Caco-2 (cell line): ENCODE measurements around the gene CAMK1D. TPM values are rescaled to one million over a fixed set of nuclear protein-coding genes. Genes with fewer than 3 reads are reported as not detected.

Experiments
- BruUV-seq: library from RNA; stranded (reverse); fragments of 400-500 nt; replicated peaks from 2 replicates; lab custom pipeline; 2021; lab: Mats Ljungman, UMichigan
- CTCF ChIA-PET: fragments of 300-600 bp; sonication (Branson Sonifier 250); formaldehyde crosslinking; loops from one replicate; lab custom pipeline; 2022; ENCODE audit warnings: antibody characterized with exemption; lab: Charles Lee
- POLR2A ChIA-PET: fragments of 300-600 bp; sonication (Branson Sonifier 250); formaldehyde crosslinking; loops from one replicate; lab custom pipeline; 2022; ENCODE audit warnings: antibody characterized with exemption; lab: Charles Lee
- DNase-seq, 2 experiments: peaks; one replicate each; pipeline versions ENCODE4 v3.0.0 to v3.0.0-alpha.2; 2020 to 2022
- H3K27me3 ChIP-seq: replicated peaks from 2 replicates; pipeline ENCODE4 v1.6.0; 2011; ENCODE audit warnings: low read length; ENCODE audit not compliant: control insufficient read depth, insufficient read depth
- H3K36me3 ChIP-seq: 2 replicates; pipeline ENCODE4 v1.5.1; 2011; ENCODE audit warnings: low read length; ENCODE audit not compliant: control insufficient read depth, insufficient read depth
- H3K4me1 ChIP-seq: fragments of 250-450 bp; sonication (Bioruptor Pico); 2 replicates; pipeline ENCODE4 v1.5.1; 2020; ENCODE audit warnings: mild to moderate bottlenecking
- H3K4me3 ChIP-seq: 2 replicates; pipeline ENCODE4 v1.5.1; 2011; ENCODE audit warnings: low read depth, mild to moderate bottlenecking, control low read depth, low read length
- H3K9me3 ChIP-seq: fragments of 250-450 bp; sonication (Bioruptor Pico); 2 replicates; pipeline ENCODE4 v1.5.1; 2020; ENCODE audit warnings: mild to moderate bottlenecking, moderate library complexity
- H3K27ac Mint-ChIP-seq: one replicate; pipeline ENCODE4 v1.8.0; 2022; ENCODE audit warnings: mixed read lengths; ENCODE audit not compliant: unreplicated experiment
- H3K27me3 Mint-ChIP-seq: one replicate; pipeline ENCODE4 v1.8.0; 2022; ENCODE audit warnings: mixed read lengths; ENCODE audit not compliant: insufficient read depth, unreplicated experiment
- H3K36me3 Mint-ChIP-seq: one replicate; pipeline ENCODE4 v1.8.0; 2022; ENCODE audit warnings: mild to moderate bottlenecking, mixed read lengths; ENCODE audit not compliant: insufficient read depth, unreplicated experiment
- H3K4me1 Mint-ChIP-seq: one replicate; pipeline ENCODE4 v1.8.0; 2022; ENCODE audit warnings: low read depth, mixed read lengths; ENCODE audit not compliant: unreplicated experiment
- H3K4me3 Mint-ChIP-seq: one replicate; pipeline ENCODE4 v1.8.0; 2022; ENCODE audit warnings: mild to moderate bottlenecking, moderate library complexity, mixed read lengths; ENCODE audit not compliant: unreplicated experiment
- H3K9me3 Mint-ChIP-seq: one replicate; pipeline ENCODE4 v1.8.0; 2022; ENCODE audit warnings: mixed read lengths; ENCODE audit not compliant: unreplicated experiment
- intact Hi-C: fragments of 100-400 bp; cut with micrococcal nuclease; formaldehyde crosslinking; loops from one replicate; pipeline ENCODE4 v1.10.0; 2022; ENCODE audit not compliant: unreplicated experiment
- total RNA-seq: library from RNA; stranded (reverse); gene quantifications from 2 replicates; pipeline ENCODE4 v1.2.3, GENCODE V29; 2022
- TF ChIP-seq, protein P1 (sequence below), 2 experiments: fragments of 200-600 bp in 1 of 2; IDR thresholded peaks; 1 replicate in 1 of 2; 2 replicates in 1 of 2; pipeline versions ENCODE4 v1.5.1 to v1.8.0; 2011 to 2022; ENCODE audit warnings: antibody characterized with exemption in 1 of 2, control low read depth in 1 of 2, inconsistent platforms in 1 of 2, low read depth in 1 of 2, low read length in 1 of 2, mild to moderate bottlenecking in 1 of 2, moderate library complexity in 1 of 2; ENCODE audit not compliant: insufficient read depth in 1 of 2, severe bottlenecking in 1 of 2, unreplicated experiment in 1 of 2

The CAMK1D gene
- total RNA-seq, 1 experiment from 2014 or later = 10.9 TPM

GRCh38 chr10:12643279-12643678 lies 293.9 kb downstream of the CAMK1D start:
- Mint-ChIP-seq H3K4me3 (no peak overlapping the region), H3K36me3 (no peaks in the 10 kb centered on the region), H3K9me3 (no peaks in the 10 kb centered on the region), H3K27me3 (no peaks in the 10 kb centered on the region), H3K4me1 (peaks cover 9% of the 10 kb centered on the region), H3K27ac (no peak overlapping the region)
- intact Hi-C loops = no loop called here
- no peaks in the 10 kb centered on the region for H3K9me3 ChIP-seq
- POLR2A ChIA-PET = no interaction called here
- CTCF ChIA-PET = interaction anchor here (3.3 kb wide), 1 partner anchor 13 kb away, joined by 9 read pairs; no protein-coding TSS in a partner anchor
- no peak for DNase-seq
- peaks cover 5% of the 10 kb centered on the region for H3K4me1 ChIP-seq
- H3K4me3 ChIP-seq = no peak overlapping the region
- BruUV-seq = no TSS peak
- TF ChIP-seq, protein P1, sequence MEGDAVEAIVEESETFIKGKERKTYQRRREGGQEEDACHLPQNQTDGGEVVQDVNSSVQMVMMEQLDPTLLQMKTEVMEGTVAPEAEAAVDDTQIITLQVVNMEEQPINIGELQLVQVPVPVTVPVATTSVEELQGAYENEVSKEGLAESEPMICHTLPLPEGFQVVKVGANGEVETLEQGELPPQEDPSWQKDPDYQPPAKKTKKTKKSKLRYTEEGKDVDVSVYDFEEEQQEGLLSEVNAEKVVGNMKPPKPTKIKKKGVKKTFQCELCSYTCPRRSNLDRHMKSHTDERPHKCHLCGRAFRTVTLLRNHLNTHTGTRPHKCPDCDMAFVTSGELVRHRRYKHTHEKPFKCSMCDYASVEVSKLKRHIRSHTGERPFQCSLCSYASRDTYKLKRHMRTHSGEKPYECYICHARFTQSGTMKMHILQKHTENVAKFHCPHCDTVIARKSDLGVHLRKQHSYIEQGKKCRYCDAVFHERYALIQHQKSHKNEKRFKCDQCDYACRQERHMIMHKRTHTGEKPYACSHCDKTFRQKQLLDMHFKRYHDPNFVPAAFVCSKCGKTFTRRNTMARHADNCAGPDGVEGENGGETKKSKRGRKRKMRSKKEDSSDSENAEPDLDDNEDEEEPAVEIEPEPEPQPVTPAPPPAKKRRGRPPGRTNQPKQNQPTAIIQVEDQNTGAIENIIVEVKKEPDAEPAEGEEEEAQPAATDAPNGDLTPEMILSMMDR (IDR thresholded peaks at IDR 0.05; ENCODE audit: insufficient read depth in 1 of 2, low read depth in 1 of 2, low read length in 1 of 2, severe bottlenecking in 1 of 2, unreplicated experiment in 1 of 2) = no peak
- H3K27me3 ChIP-seq = no peaks in the 10 kb centered on the region
- no peaks in the 10 kb centered on the region for H3K36me3 ChIP-seq

DNA sequence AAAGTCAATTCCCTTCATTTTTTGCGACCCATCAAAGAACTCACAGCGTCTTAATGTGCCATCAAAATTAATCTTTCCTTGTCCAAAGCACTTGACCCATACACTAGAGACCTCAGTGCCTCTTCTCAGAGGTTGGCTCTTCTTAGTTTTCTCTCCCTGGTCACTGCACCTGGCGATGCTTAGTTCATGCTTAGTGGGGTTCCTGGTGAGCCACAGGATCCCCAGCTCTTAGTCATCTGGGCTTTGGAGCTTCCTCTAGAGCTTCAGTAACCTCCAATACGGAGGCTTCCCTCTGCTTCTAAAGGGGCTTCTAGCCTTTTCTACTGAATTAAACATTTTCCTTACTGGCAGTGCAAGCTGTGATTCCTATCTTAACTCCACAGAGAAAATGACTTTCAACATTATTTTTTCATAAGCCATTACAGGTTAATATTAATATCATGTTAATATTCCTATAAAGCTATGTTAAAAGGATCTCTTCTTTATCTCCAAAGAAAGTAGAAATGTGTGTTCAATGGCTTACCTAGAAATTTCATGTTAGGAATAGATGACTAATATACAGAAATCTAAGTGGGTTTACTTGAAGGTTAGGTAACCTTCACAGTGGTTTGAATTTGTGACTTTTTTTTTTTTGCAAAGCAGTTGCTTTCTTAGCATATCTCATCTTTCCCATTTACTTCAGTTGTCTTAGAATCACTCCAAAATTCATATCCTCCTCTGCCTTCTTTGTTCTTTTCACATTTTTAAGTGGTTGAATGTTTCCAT lies 295.2 kb downstream of the CAMK1D start:
- Mint-ChIP-seq H3K36me3 (no peaks in the 10 kb centered on the region), H3K4me1 (no peaks in the 10 kb centered on the region), H3K4me3 (no peak overlapping the region), H3K9me3 (no peaks in the 10 kb centered on the region), H3K27ac (no peak overlapping the region), H3K27me3 (no peaks in the 10 kb centered on the region)
- intact Hi-C loops = no loop called here
- Histone ChIP-seq H3K27me3 (no peaks in the 10 kb centered on the region), H3K4me1 (no peaks in the 10 kb centered on the region), H3K4me3 (no peak overlapping the region), H3K9me3 (no peaks in the 10 kb centered on the region), H3K36me3 (no peaks in the 10 kb centered on the region)
- no peak for DNase-seq
- POLR2A ChIA-PET = no interaction called here
- CTCF ChIA-PET = interaction anchor here (3.3 kb wide), 1 partner anchor 12 kb away, joined by 9 read pairs; no protein-coding TSS in a partner anchor
- no TSS peak for BruUV-seq
- TF ChIP-seq, protein P1 (IDR thresholded peaks at IDR 0.05; ENCODE audit: insufficient read depth in 1 of 2, low read depth in 1 of 2, low read length in 1 of 2, severe bottlenecking in 1 of 2, unreplicated experiment in 1 of 2) = no peak

DNA sequence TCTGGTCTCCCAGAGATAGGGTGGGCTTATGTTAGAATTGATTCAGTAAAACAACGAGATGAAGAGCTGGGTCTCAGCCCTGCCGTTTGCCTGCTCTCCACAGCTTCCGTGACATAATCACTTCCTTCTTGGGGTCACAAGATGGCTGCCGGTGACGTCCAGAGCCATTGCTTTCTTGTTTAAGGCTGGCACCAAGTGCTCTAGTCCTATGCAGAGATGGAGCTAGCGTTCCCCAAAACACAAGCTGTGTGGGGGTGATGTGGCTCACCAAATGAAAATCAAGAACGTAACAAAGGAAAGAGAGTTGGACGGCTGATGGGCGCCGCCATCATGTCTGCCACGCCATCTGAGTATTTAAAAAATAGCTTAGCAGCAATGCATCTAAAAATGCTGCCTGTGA lies 296.1 kb downstream of the CAMK1D start:
- TF ChIP-seq, protein P1 (IDR thresholded peaks at IDR 0.05; ENCODE audit: insufficient read depth in 1 of 2, low read depth in 1 of 2, low read length in 1 of 2, severe bottlenecking in 1 of 2, unreplicated experiment in 1 of 2) = no peak
- Histone ChIP-seq H3K4me3 (no peak overlapping the region), H3K9me3 (no peaks in the 10 kb centered on the region), H3K4me1 (no peaks in the 10 kb centered on the region), H3K27me3 (no peaks in the 10 kb centered on the region), H3K36me3 (no peaks in the 10 kb centered on the region)
- H3K4me1 Mint-ChIP-seq = no peaks in the 10 kb centered on the region
- intact Hi-C loops = no loop called here
- H3K27ac Mint-ChIP-seq = no peak overlapping the region
- no peaks in the 10 kb centered on the region for H3K27me3 Mint-ChIP-seq
- H3K9me3 Mint-ChIP-seq = no peaks in the 10 kb centered on the region
- BruUV-seq = no TSS peak
- ChIA-PET CTCF (interaction anchor here (3.3 kb wide), 1 partner anchor 11 kb away, joined by 9 read pairs; no protein-coding TSS in a partner anchor), POLR2A (no interaction called here)
- H3K4me3 Mint-ChIP-seq = no peak overlapping the region
- H3K36me3 Mint-ChIP-seq = no peaks in the 10 kb centered on the region
- DNase-seq = no peak
